NCI-H1105 treated with DMSO at 0.1 percent for 48 hours (cell line): Measurements from ENCODE around the gene U2AF1L4.

Source experiments
- DNase-seq: peaks from one replicate; lab custom pipeline; 2025; lab: John Stamatoyannopoulos, UW

The U2AF1L4 gene

DNA sequence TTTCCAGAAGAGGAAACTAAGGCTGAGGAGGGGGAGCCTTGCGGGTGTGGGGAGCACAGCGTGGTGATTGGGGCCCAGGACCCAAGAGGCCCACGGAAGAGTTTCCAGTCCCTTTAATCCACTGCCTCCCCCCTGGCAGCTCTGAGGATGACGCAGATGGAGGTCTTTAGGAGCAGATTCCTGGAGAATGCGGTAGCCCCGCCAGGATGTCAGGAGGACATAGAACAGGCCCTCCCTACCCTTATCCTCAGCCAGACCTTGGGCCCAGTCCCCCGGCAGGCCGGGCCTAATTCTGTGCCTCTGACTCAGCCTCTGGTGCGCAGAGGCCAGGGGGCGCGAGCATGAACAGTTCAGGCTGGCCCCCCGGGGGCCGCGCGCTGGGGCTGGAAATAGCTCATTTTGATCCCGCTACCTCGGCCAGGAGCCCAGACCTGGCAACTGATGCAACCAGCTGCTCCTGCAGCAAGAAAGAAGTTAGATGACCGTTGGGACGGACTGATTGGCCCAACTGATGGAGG lies 12.1 kb upstream of the U2AF1L4 start:
- no peak for DNase-seq

DNA sequence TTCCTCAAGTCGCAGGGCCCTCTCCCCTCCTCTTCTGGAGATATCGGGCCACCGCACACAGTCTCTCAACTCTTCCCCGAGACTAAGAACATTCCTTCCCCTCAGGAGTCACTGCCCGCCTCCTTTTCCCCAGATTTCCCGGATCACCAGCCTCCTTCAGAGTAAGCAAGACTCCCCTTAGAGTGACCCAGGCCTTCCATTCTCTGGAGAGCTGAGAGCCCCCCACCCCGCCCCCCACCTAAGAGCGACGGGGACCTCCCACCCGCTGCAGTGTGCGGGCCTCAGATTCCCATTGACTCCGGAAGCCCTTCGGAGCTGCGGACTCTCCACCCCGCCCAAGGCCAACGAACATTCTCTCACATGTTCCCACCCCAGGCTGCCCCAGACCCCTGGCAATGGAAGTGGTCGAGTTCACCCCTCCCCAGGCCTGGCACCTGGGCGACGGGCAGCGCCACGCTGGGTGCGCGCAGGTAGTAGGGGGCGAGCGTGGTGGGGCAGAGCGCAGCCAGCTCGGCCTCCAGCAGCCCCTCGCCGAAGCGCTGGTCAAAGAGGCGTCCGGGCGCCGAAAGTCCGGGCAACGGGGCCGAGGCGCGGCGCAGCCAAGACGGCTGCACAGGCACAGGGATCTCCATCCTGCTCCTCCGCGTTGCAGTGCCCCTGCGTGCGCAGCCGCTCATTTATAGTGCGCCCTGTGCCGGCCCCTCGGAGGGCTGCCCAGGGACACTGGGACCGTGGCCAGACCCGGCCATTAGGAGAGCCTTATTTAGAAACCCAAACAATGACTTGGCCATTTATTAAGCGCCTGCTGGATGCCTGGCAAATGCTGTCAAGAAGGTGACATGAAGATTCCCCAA lies 11.4 kb upstream of the U2AF1L4 start, which contains the start of gene HSPB6:
TSS of gene HSPB6 (minus strand) at position 653 of the 854 bp plus-strand sequence. CDS start at position 632, 21 bp downstream.
- no peak for DNase-seq

- DNase-seq, result no peak
Measured at GRCh38 chr19:35755550-35756376, 10.5 kb upstream of the U2AF1L4 start.

GRCh38 chr19:35755131-35755549 lies 9.9 kb upstream of the U2AF1L4 start:
- no peak for DNase-seq

- DNase-seq, result no peak
Measured at GRCh38 chr19:35754370-35755130, 9.3 kb upstream of the U2AF1L4 start.

DNA sequence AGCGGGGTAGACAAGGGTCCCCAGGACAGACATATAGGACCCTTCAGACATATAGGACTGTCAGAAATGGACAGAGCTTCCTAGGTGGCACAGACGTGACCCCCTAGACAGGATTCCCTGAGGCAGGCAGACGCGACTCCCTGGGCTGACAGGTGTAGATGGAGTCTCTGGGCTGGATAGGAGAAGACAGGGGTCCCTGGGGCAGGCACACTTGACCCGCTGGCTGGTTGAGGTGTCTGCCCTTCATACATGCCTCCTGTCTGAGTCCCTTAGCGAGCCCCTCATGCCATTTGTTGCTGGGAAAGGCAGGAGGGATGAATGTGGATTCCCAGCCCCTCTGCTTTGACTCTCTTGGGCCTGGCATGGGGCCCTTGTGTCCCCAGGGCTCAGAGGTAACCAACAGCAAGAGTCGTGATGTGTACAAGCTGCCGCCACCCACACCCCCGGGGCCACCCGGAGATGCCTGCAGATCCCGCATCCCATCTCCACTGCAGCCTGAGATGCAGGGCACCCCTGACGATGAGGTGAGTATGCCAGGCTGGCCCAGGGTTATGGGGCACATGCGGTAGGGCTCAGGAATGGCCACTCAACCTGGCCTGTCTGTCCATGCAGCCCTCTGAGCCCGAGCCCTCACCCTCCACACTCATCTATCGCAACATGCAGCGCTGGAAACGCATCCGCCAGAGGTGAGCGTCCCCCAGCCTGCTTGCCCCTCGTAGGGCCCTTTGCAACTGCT lies 8.6 kb upstream of the U2AF1L4 start:
- DNase-seq, result no peak

DNA sequence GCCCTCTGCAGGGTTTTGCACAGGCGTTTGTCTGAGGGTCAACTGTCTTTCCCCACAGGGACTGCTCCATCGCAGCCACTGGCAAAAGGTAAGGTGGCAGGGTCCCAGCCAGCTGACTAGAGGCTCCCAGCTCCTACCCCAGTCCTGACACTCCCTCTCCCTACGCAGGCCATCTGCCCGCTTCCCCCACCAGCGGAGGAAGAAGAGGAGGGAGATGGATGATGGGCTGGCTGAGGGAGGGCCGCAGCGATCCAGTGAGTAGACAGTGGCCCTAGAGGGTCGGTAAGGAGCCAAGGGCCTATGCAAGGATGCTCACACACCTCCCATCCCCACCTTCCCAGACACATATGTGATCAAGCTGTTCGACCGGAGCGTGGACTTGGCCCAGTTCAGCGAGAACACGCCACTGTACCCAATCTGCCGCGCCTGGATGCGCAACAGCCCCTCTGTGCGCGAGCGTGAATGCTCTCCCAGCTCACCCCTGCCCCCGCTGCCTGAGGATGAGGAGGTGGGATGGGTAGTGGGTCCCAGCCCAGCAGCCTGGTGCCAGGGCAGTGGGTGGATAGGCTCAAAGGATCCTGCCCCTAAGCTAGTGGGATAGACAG lies 7.6 kb upstream of the U2AF1L4 start:
- DNase-seq, result no peak

DNA sequence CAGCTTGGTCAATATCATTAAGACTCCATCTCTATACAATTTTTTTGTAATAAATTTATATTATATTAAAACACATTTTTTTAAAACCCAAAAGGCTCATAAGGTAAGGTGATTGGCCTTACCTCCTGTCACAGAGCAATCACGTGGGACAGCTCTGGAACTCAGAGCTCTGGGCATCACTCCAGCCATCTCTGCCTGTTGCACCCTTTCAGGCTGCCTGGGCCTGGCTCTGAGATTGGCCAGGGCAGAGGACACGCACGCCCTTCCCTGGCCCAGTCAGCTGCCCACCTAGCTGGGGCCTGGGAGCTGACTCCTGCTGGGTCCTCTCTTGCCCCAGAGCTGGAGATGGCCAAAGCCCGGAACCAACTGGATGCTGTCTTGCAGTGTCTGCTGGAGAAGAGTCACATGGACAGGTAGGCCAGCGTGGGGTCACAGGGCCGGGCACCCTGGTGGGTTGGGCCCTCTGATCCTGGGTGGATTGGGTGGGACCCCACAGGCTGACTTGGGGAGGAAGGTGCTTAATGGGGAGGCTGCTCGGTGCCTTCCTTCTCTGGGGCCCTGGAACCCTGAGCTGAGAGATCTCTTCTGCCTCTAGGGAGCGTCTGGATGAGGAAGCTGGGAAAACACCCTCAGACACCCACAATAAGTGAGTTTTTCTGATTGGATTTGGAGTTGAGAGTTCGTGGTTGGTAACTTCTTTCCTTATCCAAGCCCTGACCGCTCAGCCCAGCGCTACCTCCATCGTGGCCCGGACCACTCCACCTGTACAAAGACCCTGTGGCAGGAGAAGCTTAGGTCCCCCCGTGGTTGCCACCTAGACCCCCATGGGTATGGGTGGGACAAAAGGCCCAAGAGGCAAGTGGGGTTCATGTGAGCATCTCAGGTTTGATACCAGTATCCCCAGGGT lies 6.9 kb upstream of the U2AF1L4 start:
- DNase-seq, result no peak

GRCh38 chr19:35750167-35750566 lies 4.9 kb upstream of the U2AF1L4 start:
- DNase-seq, result no peak

GRCh38 chr19:35748106-35749020 lies 3.1 kb upstream of the U2AF1L4 start, which contains the start of gene LIN37:
Gene LIN37, plus strand, starts transcription at chr19:35748576. Its CDS starts 149 bp downstream, at chr19:35748725.
- DNase-seq, result peak; percentile 99

- no peak for DNase-seq
Measured at GRCh38 chr19:35746531-35746930, 1.3 kb upstream of the U2AF1L4 start.

- DNase-seq, result no peak
Measured at GRCh38 chr19:35746087-35746462, 857 bp upstream of the U2AF1L4 start.

GRCh38 chr19:35744430-35745327 lies 539 bp downstream of the U2AF1L4 start:
- DNase-seq, result peak; percentile 93

DNA sequence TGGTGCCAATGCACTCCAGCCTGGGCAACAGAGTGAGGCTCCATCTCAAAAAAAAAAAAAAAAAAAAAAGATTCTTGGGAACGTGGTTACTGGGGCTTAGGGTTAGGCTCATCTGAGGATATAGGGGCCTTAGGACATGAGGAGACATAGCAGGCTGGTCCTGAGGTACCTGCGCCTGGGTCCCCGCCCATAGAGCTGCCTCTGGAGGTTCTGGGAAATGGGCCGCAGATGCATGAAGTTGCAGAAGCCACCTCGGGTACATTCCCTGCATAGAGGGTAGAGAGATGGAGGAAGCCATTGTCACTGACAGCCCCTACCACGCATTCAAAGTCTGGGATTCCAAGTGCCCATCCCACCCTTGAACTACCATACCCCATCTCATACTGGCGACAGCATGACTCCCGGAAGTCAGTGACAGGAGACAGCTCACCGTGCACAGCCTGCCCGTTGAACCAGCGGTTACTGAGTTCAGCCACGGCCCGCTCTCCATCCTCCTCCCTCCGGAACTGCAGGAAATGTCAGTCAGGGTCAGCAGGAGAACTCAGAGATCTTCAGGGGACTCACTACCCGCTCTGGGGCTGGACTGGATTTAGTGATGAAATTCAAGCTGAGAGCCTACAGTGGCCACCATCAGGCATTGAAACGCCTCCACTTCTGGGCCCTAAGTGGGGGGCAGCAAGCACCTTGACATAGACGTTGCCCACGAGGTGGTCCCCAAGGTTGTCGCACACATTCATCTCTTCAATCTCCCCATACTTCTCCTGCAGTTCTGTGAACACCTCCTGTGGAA lies 1.4 kb downstream of the U2AF1L4 start:
- no peak for DNase-seq

DNA sequence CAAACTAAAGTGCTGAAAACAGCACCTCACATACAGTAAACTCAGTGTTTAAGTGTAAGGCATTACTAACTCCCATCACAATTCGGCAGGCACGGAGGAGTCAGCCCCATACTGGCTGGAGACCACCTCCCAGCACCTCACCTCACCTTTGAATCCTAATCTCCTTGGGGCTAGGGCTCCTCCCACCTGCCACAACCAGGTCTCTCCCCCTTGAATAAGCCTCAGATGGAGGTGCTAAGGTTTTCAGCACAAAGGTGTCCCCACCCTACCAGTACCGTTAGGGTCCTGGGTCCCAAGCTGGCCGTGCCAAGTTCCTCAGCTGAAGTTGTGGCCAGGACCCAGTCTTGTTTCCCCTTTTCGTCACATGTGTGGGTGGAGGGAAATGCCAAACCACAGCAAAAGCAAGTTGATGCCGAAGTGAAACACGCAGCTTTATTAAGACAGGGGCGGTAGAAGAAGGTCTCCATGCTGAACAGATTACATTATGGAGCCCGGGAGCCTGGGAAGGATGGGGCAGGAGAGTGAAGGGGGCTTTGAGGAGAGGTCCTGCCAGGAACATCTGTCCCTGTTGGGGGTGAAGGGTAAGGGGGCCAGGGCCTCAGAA lies 3.0 kb downstream of the U2AF1L4 start, which contains the start of gene IGFLR1:
TSS of gene IGFLR1 (minus strand) at position 332 of the 604 bp plus-strand sequence. CDS start 1,272 bp downstream, outside the sequence.
- DNase-seq, result no peak

GRCh38 chr19:35741203-35741515 lies 4.1 kb downstream of the U2AF1L4 start:
- no peak for DNase-seq
